Esophagus squamous epithelium (tissue), 4 donors: ENCODE results near the gene XRCC6. TPM values are rescaled to one million over a fixed set of nuclear protein-coding genes. Genes with fewer than 3 reads are reported as not detected.

Experiments used
- small RNA-seq, 4 donors: library from RNA; depleted of rRNA; stranded (forward); fragments of <200 nt; gene quantifications; one replicate each; pipeline ENCODE3, GENCODE V24; 2016
- total RNA-seq, 4 donors: library from RNA; depleted of rRNA; stranded (reverse); fragments of >200 nt; gene quantifications; one replicate each; pipeline ENCODE4 v1.1.0, GENCODE V29; 2016

Gene XRCC6
- total RNA-seq, 4 donors from 2014 or later, result 161 to 295 (median 222) TPM

Small RNA genes within 50 kb of the gene (small RNA-seq; reads per million reads assigned to genes)
- gene HMGN2P10 (0 reads per million in 4 donors), gene RF00019 (0 reads per million in 4 donors), gene RNU6-476P (0 reads per million in 4 donors)

Other genes starting within 250 kb of the XRCC6 start
- 10 to 100 TPM in 2 of 4 donors, 1 to 10 TPM in 2; 3.0 to 17.4 (median 9.7) TPM for gene TEF, start 239.4 kb upstream of the XRCC6 start, total RNA-seq
- gene TOB2, start 174.5 kb upstream of the XRCC6 start, total RNA-seq, result 10 to 100 TPM; 15.7 to 30.5 (median 21.0) TPM
- gene PHF5A, start 152.6 kb upstream of the XRCC6 start, total RNA-seq, result 10 to 100 TPM; 21.5 to 47.3 (median 41.5) TPM
- 10 to 100 TPM; 83.7 to 90.4 (median 87.0) TPM for gene ACO2, start 152.2 kb upstream of the XRCC6 start, total RNA-seq
- 10 to 100 TPM; 13.7 to 23.3 (median 16.1) TPM for gene POLR3H, start 76.8 kb upstream of the XRCC6 start, total RNA-seq
- gene CSDC2, start 60.3 kb upstream of the XRCC6 start, total RNA-seq, result 1 to 10 TPM in 2 of 4 donors, under 1 TPM in 2; 0.19 to 2.7 (median 0.73) TPM
- 10 to 100 TPM; 17.9 to 65.2 (median 49.5) TPM for gene PMM1, start 31.5 kb upstream of the XRCC6 start, total RNA-seq
- 10 to 100 TPM; 22.1 to 34.9 (median 28.4) TPM for gene DESI1, start 252 bp upstream of the XRCC6 start, total RNA-seq
- gene SNU13, start 67.6 kb downstream of the XRCC6 start, total RNA-seq, result 100 to 1,000 TPM in 2 of 4 donors, 10 to 100 TPM in 2; 71.0 to 128 (median 106) TPM
- gene MEI1, start 78.2 kb downstream of the XRCC6 start, total RNA-seq, result 1 to 10 TPM in 1 of 4 donors, under 1 TPM in 3; 0.09 to 1.3 (median 0.52) TPM
- 1 to 10 TPM; 5.1 to 9.0 (median 7.2) TPM for gene CCDC134, start 179.4 kb downstream of the XRCC6 start, total RNA-seq
- gene SREBF2, start 211.8 kb downstream of the XRCC6 start, total RNA-seq, result 100 to 1,000 TPM in 2 of 4 donors, 10 to 100 TPM in 2; 72.8 to 138 (median 98.6) TPM